BLaER1 treated with 17β-estradiol and CSF1 and Interleukin-3, amounts not matched to agents 10 nM and 100 nM (cell line): ENCODE results near the gene CSF3.
"Not testable (repeated sequence)": the region's sequence is repeated elsewhere in the genome, so short reads cannot be mapped to it uniquely, and the experiment has no call there.

Experiments used
- H3K27ac ChIP-seq, 11 experiments: shearing (Covaris generic); formaldehyde crosslinking; 2 replicates each; pipeline ENCODE4 v1.8.1; 2022
- H3K27me3 ChIP-seq, 11 experiments: shearing (Covaris generic); formaldehyde crosslinking; 2 replicates each; pipeline ENCODE4 v1.8.1; 2022
- H3K36me3 ChIP-seq, 11 experiments: shearing (Covaris generic); formaldehyde crosslinking; 2 replicates each; pipeline ENCODE4 v1.8.1; 2022
- H3K4me1 ChIP-seq, 10 experiments: shearing (Covaris generic); formaldehyde crosslinking; 2 replicates each; pipeline ENCODE4 v1.8.1; 2022
- H3K4me2 ChIP-seq, 11 experiments: shearing (Covaris generic); formaldehyde crosslinking; 2 replicates each; pipeline ENCODE4 v1.8.1; 2022
- H3K4me3 ChIP-seq, 10 experiments: shearing (Covaris generic); formaldehyde crosslinking; 2 replicates each; pipeline ENCODE4 v1.8.1; 2022
- H3K9ac ChIP-seq, 11 experiments: shearing (Covaris generic); formaldehyde crosslinking; 2 replicates each; pipeline ENCODE4 v1.8.1; 2022
- H3K9me3 ChIP-seq, 11 experiments: shearing (Covaris generic); formaldehyde crosslinking; replicated peaks in 1 of 11; 2 replicates each; pipeline ENCODE4 v1.8.1; 2022
- H4K20me1 ChIP-seq, 11 experiments: shearing (Covaris generic); formaldehyde crosslinking; 2 replicates each; pipeline ENCODE4 v1.8.1; 2022
- Cebpa-rat ChIP-seq, 11 experiments: shearing (Covaris generic); IDR thresholded peaks; 2 replicates each; pipeline ENCODE4 v1.8.1; 2022

Gene CSF3

GRCh38 chr17:40005520-40005919 lies 9.7 kb upstream of the CSF3 start:
- peaks cover 0 to 11% (median 2%) of the 10 kb centered on the region in 10 experiments; a peak in 2 of 20 replicates for H3K4me1 ChIP-seq

GRCh38 chr17:40010946-40011500 lies 4.2 kb upstream of the CSF3 start:
- not testable (repeated sequence) for H3K36me3 ChIP-seq, H3K4me3 ChIP-seq, H4K20me1 ChIP-seq, H3K27me3 ChIP-seq, H3K9ac ChIP-seq, H3K27ac ChIP-seq, H3K9me3 ChIP-seq, H3K4me2 ChIP-seq
- H3K4me1 ChIP-seq: peaks cover 12 to 27% (median 17%) of the 10 kb centered on the region in 10 experiments

More at GRCh38 chr17:40005520-40005919, 9.7 kb upstream of the CSF3 start:
- Histone ChIP-seq H3K4me2 (no peak overlapping the region), H3K36me3 (no peaks in the 10 kb centered on the region), H3K27me3 (no peaks in the 10 kb centered on the region), H3K4me3 (no peak overlapping the region), H3K9ac (no peak overlapping the region), H3K9me3 (no peaks in the 10 kb centered on the region), H3K27ac (no peak overlapping the region), H4K20me1 (no peaks in the 10 kb centered on the region)
- TF ChIP-seq Cebpa-rat (IDR thresholded peaks at IDR 0.05): no peak

GRCh38 chr17:40012017-40012647 lies 3.1 kb upstream of the CSF3 start:
- H3K27ac ChIP-seq, H3K9ac ChIP-seq, H3K9me3 ChIP-seq, H3K27me3 ChIP-seq, H3K4me2 ChIP-seq, H3K4me3 ChIP-seq, H3K36me3 ChIP-seq, H4K20me1 ChIP-seq: not testable (repeated sequence)
- H3K4me1 ChIP-seq: peaks cover 13 to 35% (median 21%) of the 10 kb centered on the region in 10 experiments

GRCh38 chr17:40014375-40014980 lies 762 bp upstream of the CSF3 start:
- Histone ChIP-seq H3K27me3 (no peaks in the 10 kb centered on the region), H3K27ac (peak overlapping the region in 1 of 11 experiments; percentile 25; a peak in 2 of 22 replicates), H3K9me3 (no peaks in the 10 kb centered on the region), H3K9ac (peak overlapping the region in 3 of 11 experiments; percentile 21 to 53 (median 51); a peak in 3 of 22 replicates), H3K4me2 (peak overlapping the region in 4 of 11 experiments; percentile 58 to 72 (median 67); a peak in 8 of 22 replicates), H3K4me1 (peaks cover 13 to 48% (median 21%) of the 10 kb centered on the region in 10 experiments), H3K36me3 (peaks cover 6 to 25% (median 15%) of the 10 kb centered on the region in 11 experiments; a peak in 21 of 22 replicates), H3K4me3 (no peak overlapping the region), H4K20me1 (no peaks in the 10 kb centered on the region)
- no peak for TF ChIP-seq Cebpa-rat (IDR thresholded peaks at IDR 0.05)

- Histone ChIP-seq H3K4me1 (peaks cover 13 to 63% (median 23%) of the 10 kb centered on the region in 10 experiments), H3K27ac (peak overlapping the region in 6 of 11 experiments; percentile 15 to 44 (median 26); a peak in 6 of 22 replicates), H3K36me3 (peaks cover 20 to 43% (median 27%) of the 10 kb centered on the region in 11 experiments), H3K9ac (peak overlapping the region in 9 of 11 experiments; percentile 19 to 55 (median 39); a peak in 12 of 22 replicates), H3K4me3 (no peak overlapping the region), H3K27me3 (no peaks in the 10 kb centered on the region), H4K20me1 (no peaks in the 10 kb centered on the region; a peak in 1 of 22 replicates), H3K4me2 (peak overlapping the region; percentile 51 to 72 (median 66)), H3K9me3 (no peaks in the 10 kb centered on the region)
- TF ChIP-seq Cebpa-rat (IDR thresholded peaks at IDR 0.05): no peak
Measured at GRCh38 chr17:40015998-40016985, 1.1 kb downstream of the CSF3 start.

GRCh38 chr17:40017422-40018080 lies 2.3 kb downstream of the CSF3 start:
- H3K36me3 ChIP-seq: peaks cover 32 to 55% (median 40%) of the 10 kb centered on the region in 11 experiments
- peaks cover 13 to 76% (median 33%) of the 10 kb centered on the region in 10 experiments for H3K4me1 ChIP-seq
- H3K4me3 ChIP-seq: no peak overlapping the region
- H3K4me2 ChIP-seq: 0 out of 22 replicates have a peak overlapping the region, but pooled peaks of 1 of the 11 experiments have one; percentile 7
- no peaks in the 10 kb centered on the region; a peak in 2 of 22 replicates for H4K20me1 ChIP-seq
- no peak overlapping the region for H3K27ac ChIP-seq
- TF ChIP-seq Cebpa-rat (IDR thresholded peaks at IDR 0.05): no peak
- peak overlapping the region in 3 of 11 experiments; percentile 6 to 18 (median 10); a peak in 2 of 22 replicates for H3K9ac ChIP-seq
- no peaks in the 10 kb centered on the region for H3K9me3 ChIP-seq
- no peaks in the 10 kb centered on the region for H3K27me3 ChIP-seq

GRCh38 chr17:40018211-40019121 lies 3.2 kb downstream of the CSF3 start:
- Histone ChIP-seq H3K4me1 (peaks cover 13 to 84% (median 33%) of the 10 kb centered on the region in 10 experiments), H3K27me3 (no peaks in the 10 kb centered on the region), H3K4me3 (no peak overlapping the region), H3K9ac (0 out of 22 replicates have a peak overlapping the region, but pooled peaks of 3 of the 11 experiments have one; percentile 5 to 42 (median 6)), H3K9me3 (no peaks in the 10 kb centered on the region), H4K20me1 (no peaks in the 10 kb centered on the region; a peak in 2 of 22 replicates), H3K27ac (peak overlapping the region in 2 of 11 experiments; percentile 22 to 26; a peak in 1 of 22 replicates), H3K36me3 (peaks cover 41 to 65% (median 49%) of the 10 kb centered on the region in 11 experiments), H3K4me2 (peak overlapping the region in 3 of 11 experiments; percentile 5 to 14 (median 7); a peak in 2 of 22 replicates)
- no peak for TF ChIP-seq Cebpa-rat (IDR thresholded peaks at IDR 0.05)
